HCT116 (cell line): ENCODE measurements around the gene ATP5MC3. TPM values are rescaled to one million over a fixed set of nuclear protein-coding genes. Genes with fewer than 3 reads are reported as not detected.

Source experiments
- ATAC-seq: fragments of 200-7000 bp; cut with Tn5 transposase; 2 replicates; pipeline ENCODE4 v1.9.1; 2020; ENCODE audit warnings: mild to moderate bottlenecking, moderate library complexity
- BruUV-seq: library from RNA; stranded (reverse); fragments of 400-500 nt; replicated peaks from 2 replicates; lab custom pipeline; 2021; lab: Mats Ljungman, UMichigan
- CTCF ChIA-PET: fragments of 300-600 bp; sonication (Branson Sonifier 250); formaldehyde crosslinking; loops from one replicate; lab custom pipeline; 2021; ENCODE audit warnings: antibody characterized with exemption; lab: Charles Lee
- POLR2A ChIA-PET: fragments of 300-600, 350-600 bp; sonication (Branson Sonifier 250); formaldehyde crosslinking; loops from one replicate; lab custom pipeline; 2021; ENCODE audit warnings: antibody characterized with exemption; lab: Charles Lee
- RAD21 ChIA-PET, 2 experiments: fragments of 300-600 bp; sonication (Branson Sonifier 250); formaldehyde crosslinking; loops; one replicate each; lab custom pipeline; 2023; ENCODE audit warnings: low total read pairs in 2 of 2; ENCODE audit not compliant: uncharacterized antibody in 2 of 2, unreplicated experiment in 2 of 2, low non-redundant PET in 1 of 2; lab: Charles Lee
- DNase-seq: peaks from one replicate; pipeline ENCODE4 v3.0.0-alpha.2; 2010; ENCODE audit warnings: low read depth, low spot score
- H2AFZ ChIP-seq: fragments of 200-600 bp; shearing (Covaris generic), sonication (generic); 2 replicates; pipeline ENCODE4 v1.6.1; 2017; ENCODE audit warnings: low read depth, mixed run types, mixed read lengths, antibody characterized with exemption, low read length; ENCODE audit not compliant: poor library complexity, severe bottlenecking
- H3K27ac ChIP-seq: 2 replicates; pipeline ENCODE4 v1.5.1; 2012; ENCODE audit warnings: low read depth, low read length
- H3K27me3 ChIP-seq: fragments of 200-600 bp; sonication (generic); 2 replicates; pipeline ENCODE4 v1.6.1; 2016; ENCODE audit warnings: mixed run types, low read length, mixed read lengths; ENCODE audit not compliant: insufficient read depth
- H3K36me3 ChIP-seq, 2 experiments: fragments of 200-500 bp in 1 of 2; fragments of 200-600 bp in 1 of 2; sonication (Bioruptor generic) in 1 of 2; sonication (generic) in 1 of 2; 2 replicates each; pipeline versions ENCODE4 v1.5.1 to v1.6.1; 2014 to 2016; ENCODE audit warnings: low read length in 2 of 2, inconsistent platforms in 1 of 2, mixed read lengths in 1 of 2, mixed run types in 1 of 2; ENCODE audit not compliant: insufficient read depth in 2 of 2, control insufficient read depth in 1 of 2
- H3K4me1 ChIP-seq, 2 experiments: fragments of 200-600 bp in 1 of 2; sonication (generic) in 1 of 2; 2 replicates each; pipeline versions ENCODE4 v1.5.1 to v1.6.1; 2012 to 2017; ENCODE audit warnings: low read length in 2 of 2, inconsistent platforms in 1 of 2, mild to moderate bottlenecking in 1 of 2, mixed read lengths in 1 of 2, mixed run types in 1 of 2, moderate library complexity in 1 of 2; ENCODE audit not compliant: insufficient read depth in 2 of 2, control insufficient read depth in 1 of 2
- H3K4me2 ChIP-seq: fragments of 200-600 bp; sonication (generic); 2 replicates; pipeline ENCODE4 v1.6.1; 2017; ENCODE audit warnings: mixed run types, low read length, mixed read lengths
- H3K4me3 ChIP-seq, 2 experiments: fragments of 200-600 bp in 1 of 2; sonication (generic) in 1 of 2; replicated peaks in 1 of 2; 2 replicates each; pipeline ENCODE4 v1.5.1; 2011 to 2016; ENCODE audit warnings: low read length in 2 of 2, control low read depth in 1 of 2, low read depth in 1 of 2, mild to moderate bottlenecking in 1 of 2, mixed read lengths in 1 of 2, mixed run types in 1 of 2
- H3K79me2 ChIP-seq: fragments of 200-600 bp; sonication (generic); 2 replicates; pipeline ENCODE4 v1.6.1; 2017; ENCODE audit warnings: mild to moderate bottlenecking, mixed run types, low read length, moderate library complexity, mixed read lengths; ENCODE audit not compliant: insufficient read depth
- H3K9ac ChIP-seq: fragments of 200-600 bp; sonication (generic); 2 replicates; pipeline ENCODE4 v1.6.1; 2016; ENCODE audit warnings: low read length, mixed read lengths
- H3K9me2 ChIP-seq: fragments of 200-600 bp; sonication (generic), shearing (Covaris generic); 2 replicates; pipeline ENCODE4 v1.6.1; 2017; ENCODE audit warnings: mixed run types, mild to moderate bottlenecking, moderate library complexity; ENCODE audit not compliant: insufficient read depth
- H3K9me3 ChIP-seq, 2 experiments: fragments of 200-500 bp in 1 of 2; fragments of 200-600 bp in 1 of 2; sonication (Bioruptor generic) in 1 of 2; sonication (generic) in 1 of 2; 2 replicates each; pipeline ENCODE4 v1.6.1; 2014 to 2017; ENCODE audit warnings: low read length in 2 of 2, mixed read lengths in 2 of 2, inconsistent platforms in 1 of 2, low read depth in 1 of 2, mild to moderate bottlenecking in 1 of 2, mixed run types in 1 of 2, moderate library complexity in 1 of 2; ENCODE audit not compliant: control insufficient read depth in 1 of 2, insufficient read depth in 1 of 2
- H4K20me1 ChIP-seq: fragments of 200-600 bp; sonication (generic), shearing (Covaris generic); 2 replicates; pipeline ENCODE4 v1.6.1; 2017; ENCODE audit warnings: mixed run types, mild to moderate bottlenecking, moderate library complexity; ENCODE audit not compliant: insufficient read depth
- ATF3 ChIP-seq: IDR thresholded peaks from 2 replicates; pipeline ENCODE4 v1.6.1; 2012
- CBX3 ChIP-seq: IDR thresholded peaks from 2 replicates; pipeline ENCODE4 v1.6.1; 2012; ENCODE audit warnings: low read depth
- CEBPB ChIP-seq: IDR thresholded peaks from 2 replicates; pipeline ENCODE4 v1.6.1; 2012; ENCODE audit warnings: low read depth
- EGR1 ChIP-seq: IDR thresholded peaks from 2 replicates; pipeline ENCODE4 v1.6.1; 2012; ENCODE audit warnings: low read depth
- ELF1 ChIP-seq: IDR thresholded peaks from 2 replicates; pipeline ENCODE4 v1.6.1; 2012; ENCODE audit warnings: low read depth, borderline replicate concordance
- EZH2 ChIP-seq: fragments of 200-600 bp; sonication (generic); IDR thresholded peaks from 2 replicates; pipeline ENCODE4 v1.6.1; 2017; ENCODE audit warnings: antibody characterized with exemption, mixed run types
- JUND ChIP-seq: IDR thresholded peaks from 2 replicates; pipeline ENCODE4 v1.6.1; 2012
- MAX ChIP-seq: IDR thresholded peaks from 2 replicates; pipeline ENCODE4 v1.6.1; 2012
- POLR2A ChIP-seq: IDR thresholded peaks from 2 replicates; pipeline ENCODE4 v1.7.0; 2011; ENCODE audit warnings: borderline replicate concordance; ENCODE audit not compliant: insufficient read depth, insufficient read length; ENCODE audit errors: extremely low read depth
- RAD21 ChIP-seq: IDR thresholded peaks from 2 replicates; pipeline ENCODE4 v1.6.1; 2012; ENCODE audit warnings: low read depth, mild to moderate bottlenecking
- SIN3A ChIP-seq: IDR thresholded peaks from 2 replicates; pipeline ENCODE4 v1.6.1; 2012; ENCODE audit warnings: low read depth
- SP1 ChIP-seq: IDR thresholded peaks from 2 replicates; pipeline ENCODE4 v1.6.1; 2012; ENCODE audit warnings: low read depth
- SRF ChIP-seq: IDR thresholded peaks from 2 replicates; pipeline ENCODE4 v1.6.1; 2012; ENCODE audit warnings: low read depth
- TCF7L2 ChIP-seq: IDR thresholded peaks from 2 replicates; pipeline ENCODE4 v1.7.0; 2011; ENCODE audit warnings: borderline replicate concordance, inconsistent platforms; ENCODE audit not compliant: insufficient read depth, insufficient read length; ENCODE audit errors: extremely low read depth
- YY1 ChIP-seq: IDR thresholded peaks from 2 replicates; pipeline ENCODE4 v1.6.1; 2011; ENCODE audit warnings: low read length, low read depth, moderate library complexity, mild to moderate bottlenecking; ENCODE audit not compliant: insufficient replicate concordance; ENCODE audit errors: extremely low read depth
- ZBTB33 ChIP-seq: IDR thresholded peaks from 2 replicates; pipeline ENCODE4 v1.6.1; 2011; ENCODE audit warnings: mild to moderate bottlenecking, low read length, moderate library complexity; ENCODE audit not compliant: insufficient replicate concordance; ENCODE audit errors: extremely low read depth
- ZNF274 ChIP-seq: fragments of 200-500 bp; sonication (Bioruptor generic); IDR thresholded peaks from 2 replicates; pipeline ENCODE4 v1.6.1; 2014; ENCODE audit warnings: mild to moderate bottlenecking, low read depth, low read length, inconsistent platforms
- intact Hi-C: fragments of 100-400 bp; cut with micrococcal nuclease; formaldehyde crosslinking; loops from 2 replicates; pipeline ENCODE4 v1.10.0; 2022
- total RNA-seq: library from RNA; stranded (reverse); gene quantifications from one replicate; pipeline ENCODE4 v1.2.1, GENCODE V29; 2021; ENCODE audit not compliant: unreplicated experiment

Gene ATP5MC3
- total RNA-seq, 1 experiment from 2014 or later = 361 TPM

GRCh38 chr2:175195012-175195411 lies 13.5 kb upstream of the ATP5MC3 start:
- TF ChIP-seq CBX3 (no peak), MAX (no peak), TCF7L2 (no peak), EGR1 (no peak), JUND (no peak), ZNF274 (no peak), SIN3A (no peak), ATF3 (no peak), POLR2A (no peak), SP1 (no peak), CEBPB (no peak), ELF1 (no peak), SRF (no peak), EZH2 (no peak), ZBTB33 (no peak), RAD21 (no peak), YY1 (no peak)
- H3K27me3 ChIP-seq = no peaks in the 10 kb centered on the region
- H3K9me2 ChIP-seq = no peaks in the 10 kb centered on the region
- no peaks in the 10 kb centered on the region for H3K9me3 ChIP-seq
- BruUV-seq = no TSS peak
- no peak overlapping the region for H2AFZ ChIP-seq
- no peak for ATAC-seq
- ChIA-PET RAD21 (no interaction called here), POLR2A (no interaction called here), CTCF (interaction anchor here (0.8 kb wide), 1 partner anchor 9 kb away, joined by 3 read pairs; no protein-coding TSS in a partner anchor)
- intact Hi-C loops = no loop called here
- H3K27ac ChIP-seq = no peak overlapping the region
- H3K4me1 ChIP-seq = no peaks in the 10 kb centered on the region
- H3K36me3 ChIP-seq = no peaks in the 10 kb centered on the region
- H3K4me3 ChIP-seq = no peak overlapping the region
- no peak overlapping the region for H3K9ac ChIP-seq
- H4K20me1 ChIP-seq = no peaks in the 10 kb centered on the region
- no peak overlapping the region for H3K4me2 ChIP-seq
- no peak for DNase-seq
- H3K79me2 ChIP-seq = no peaks in the 10 kb centered on the region
